HepG2 (cell line): ENCODE data around the gene KLHDC8B. TPM values are rescaled to one million over a fixed set of nuclear protein-coding genes. Genes with fewer than 3 reads are reported as not detected.

ENCODE experiments used
- DMTF1 ChIP-seq: sonication (generic); formaldehyde crosslinking; IDR thresholded peaks from 2 replicates; pipeline ENCODE4 v1.4.0; 2020; ENCODE audit warnings: mild to moderate bottlenecking, missing genetic modification reagents
- HNF4A ChIP-seq: sonication (generic); formaldehyde crosslinking; IDR thresholded peaks from 2 replicates; pipeline ENCODE4 v1.4.0; 2020; ENCODE audit warnings: missing genetic modification reagents
- HOXA5 ChIP-seq: sonication (generic); formaldehyde crosslinking; IDR thresholded peaks from 2 replicates; pipeline ENCODE4 v1.4.0; 2020; ENCODE audit warnings: missing genetic modification reagents
- KLF13 ChIP-seq: sonication (generic); formaldehyde crosslinking; IDR thresholded peaks from 2 replicates; pipeline ENCODE4 v1.4.0; 2020; ENCODE audit warnings: mild to moderate bottlenecking, missing genetic modification reagents
- POGZ ChIP-seq: sonication (generic); formaldehyde crosslinking; IDR thresholded peaks from 2 replicates; pipeline ENCODE4 v1.4.0; 2020; ENCODE audit warnings: mild to moderate bottlenecking, missing genetic modification reagents
- THRA ChIP-seq: sonication (generic); formaldehyde crosslinking; IDR thresholded peaks from 2 replicates; pipeline ENCODE4 v1.4.0; 2020; ENCODE audit warnings: missing genetic modification reagents, borderline replicate concordance
- ZMAT5 ChIP-seq: sonication (generic); formaldehyde crosslinking; IDR thresholded peaks from 2 replicates; pipeline ENCODE4 v1.5.0; 2020; ENCODE audit warnings: mild to moderate bottlenecking, low read depth, missing genetic modification reagents, borderline replicate concordance
- ZNF275 ChIP-seq: sonication (generic); formaldehyde crosslinking; IDR thresholded peaks from 2 replicates; pipeline ENCODE4 v1.8.0; 2022; ENCODE audit warnings: missing genetic modification reagents, mild to moderate bottlenecking, inconsistent platforms, borderline replicate concordance
- ZNF513 ChIP-seq: sonication (generic); formaldehyde crosslinking; conservative IDR thresholded peaks from 2 replicates; pipeline ENCODE4 v1.5.0; 2020; ENCODE audit warnings: missing genetic modification reagents
- polyA plus RNA-seq, 8 experiments: library from polyadenylated mRNA; depleted of rRNA in 3 of 8; stranded (reverse) in 7 of 8; unstranded in 1 of 8; fragments of >200 nt; fragmentation: Illumina TruSeq in 4 of 8; extraction: Trizol in 4 of 8; gene quantifications; 2 replicates each; pipeline versions ENCODE4 v1.2.1 to v1.2.3, GENCODE V29; 2011 to 2016; ENCODE audit warnings: low read depth in 4 of 8, missing spikeins in 1 of 8, mixed read lengths in 1 of 8; ENCODE audit not compliant: insufficient read depth in 1 of 8
- total RNA-seq, 5 experiments: library from RNA; depleted of rRNA; stranded (reverse); fragments of >200 nt; fragmentation: Illumina TruSeq; extraction: Trizol; gene quantifications; 2 replicates each; pipeline ENCODE4 v1.2.3, GENCODE V29; 2016; ENCODE audit warnings: low read depth in 1 of 5
- TF ChIP-seq, protein P1 (sequence below): sonication (generic); formaldehyde crosslinking; IDR thresholded peaks from 2 replicates; pipeline ENCODE4 v1.5.1; 2020; ENCODE audit warnings: missing genetic modification reagents, mild to moderate bottlenecking, borderline replicate concordance
- TF ChIP-seq, protein P2 (sequence below): IDR thresholded peaks from 2 replicates; pipeline ENCODE4 v1.6.1; 2012; ENCODE audit warnings: low read length, improper control_type of control experiment

KLHDC8B gene
- total and polyA plus RNA-seq, 2 of the 13 experiments (the other 11 are each of a cell fraction or from before 2014, with no cell fraction given), result 17.2 to 17.8 TPM

DNA sequence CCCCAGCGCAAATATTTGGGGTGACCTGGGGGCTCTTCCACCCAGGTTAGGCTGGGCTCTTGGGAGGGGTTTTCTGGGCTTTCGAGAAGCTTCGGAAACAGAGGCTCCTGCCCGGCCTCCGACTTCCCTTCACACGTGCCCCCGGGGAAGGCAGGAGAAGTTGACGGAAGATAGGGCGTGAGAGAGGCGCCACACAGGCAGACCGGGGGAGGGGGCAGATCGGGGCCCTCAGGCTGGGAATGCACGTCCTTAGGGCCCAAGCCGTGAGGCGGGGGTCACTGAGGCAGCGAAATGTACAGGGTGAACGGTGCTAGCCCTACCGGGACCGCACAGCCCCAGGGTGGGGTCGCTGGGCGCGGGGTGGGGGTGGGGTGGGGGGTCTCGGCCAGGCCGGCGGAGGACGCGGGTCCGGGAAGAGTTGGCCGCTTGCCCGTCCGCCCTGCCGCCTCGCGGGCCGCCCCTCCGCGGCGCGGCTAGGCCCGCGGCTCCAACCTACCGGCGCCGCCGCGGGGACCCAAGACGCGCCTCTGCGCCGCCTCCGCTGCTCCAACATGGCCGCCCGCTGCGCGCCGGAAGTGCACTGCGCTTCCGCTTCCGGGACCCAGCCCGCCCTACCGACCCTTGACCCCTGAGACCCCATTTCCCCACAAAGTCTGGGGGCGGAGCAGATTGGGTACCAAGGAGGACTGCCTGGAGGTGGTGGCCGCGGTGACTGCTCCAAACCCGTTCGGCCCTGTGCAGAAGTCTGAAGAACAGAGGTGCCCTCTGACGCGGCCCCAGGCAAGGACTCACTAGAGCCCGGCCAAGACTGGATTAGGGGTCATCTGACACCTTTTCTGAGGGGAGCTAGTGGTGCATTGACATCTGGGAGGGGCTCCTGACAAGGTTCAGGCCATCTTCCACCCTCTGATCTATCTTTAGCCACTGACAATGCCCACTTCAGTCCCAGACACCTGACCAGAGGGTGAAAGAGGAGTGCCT, 5.3 kb upstream of the KLHDC8B start, which contains the start of gene CCDC71 (continued):
- TF ChIP-seq ZMAT5 (no peak), HOXA5 (no peak), POGZ (CRISPR knock-in tag) (peak; percentile 66; the same call in 1 of the 2 replicates), HNF4A (CRISPR knock-in tag) (peak; percentile 72; the same call in 1 of the 2 replicates), ZNF513 (CRISPR knock-in tag) (no peak), THRA (peak; percentile 35; the same call in 1 of the 2 replicates), ZNF275 (CRISPR knock-in tag) (no peak), KLF13 (CRISPR knock-in tag) (no peak; the same call in 1 of the 2 replicates), DMTF1 (CRISPR knock-in tag) (no peak)
- TF ChIP-seq, protein P1, sequence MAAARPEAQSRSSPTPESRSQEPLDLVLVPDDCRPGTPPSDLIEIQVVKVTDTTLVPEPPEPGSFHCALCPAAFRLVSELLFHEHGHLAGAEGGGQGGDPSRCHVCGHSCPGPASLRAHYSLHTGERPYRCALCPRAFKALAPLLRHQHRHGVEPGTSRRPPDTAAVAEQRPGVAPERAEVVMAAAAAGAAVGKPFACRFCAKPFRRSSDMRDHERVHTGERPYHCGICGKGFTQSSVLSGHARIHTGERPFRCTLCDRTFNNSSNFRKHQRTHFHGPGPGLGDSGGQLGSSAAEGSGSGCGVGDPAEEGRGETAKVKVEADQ, result no peak; the same call in 1 of the 2 replicates
- TF ChIP-seq, protein P2, sequence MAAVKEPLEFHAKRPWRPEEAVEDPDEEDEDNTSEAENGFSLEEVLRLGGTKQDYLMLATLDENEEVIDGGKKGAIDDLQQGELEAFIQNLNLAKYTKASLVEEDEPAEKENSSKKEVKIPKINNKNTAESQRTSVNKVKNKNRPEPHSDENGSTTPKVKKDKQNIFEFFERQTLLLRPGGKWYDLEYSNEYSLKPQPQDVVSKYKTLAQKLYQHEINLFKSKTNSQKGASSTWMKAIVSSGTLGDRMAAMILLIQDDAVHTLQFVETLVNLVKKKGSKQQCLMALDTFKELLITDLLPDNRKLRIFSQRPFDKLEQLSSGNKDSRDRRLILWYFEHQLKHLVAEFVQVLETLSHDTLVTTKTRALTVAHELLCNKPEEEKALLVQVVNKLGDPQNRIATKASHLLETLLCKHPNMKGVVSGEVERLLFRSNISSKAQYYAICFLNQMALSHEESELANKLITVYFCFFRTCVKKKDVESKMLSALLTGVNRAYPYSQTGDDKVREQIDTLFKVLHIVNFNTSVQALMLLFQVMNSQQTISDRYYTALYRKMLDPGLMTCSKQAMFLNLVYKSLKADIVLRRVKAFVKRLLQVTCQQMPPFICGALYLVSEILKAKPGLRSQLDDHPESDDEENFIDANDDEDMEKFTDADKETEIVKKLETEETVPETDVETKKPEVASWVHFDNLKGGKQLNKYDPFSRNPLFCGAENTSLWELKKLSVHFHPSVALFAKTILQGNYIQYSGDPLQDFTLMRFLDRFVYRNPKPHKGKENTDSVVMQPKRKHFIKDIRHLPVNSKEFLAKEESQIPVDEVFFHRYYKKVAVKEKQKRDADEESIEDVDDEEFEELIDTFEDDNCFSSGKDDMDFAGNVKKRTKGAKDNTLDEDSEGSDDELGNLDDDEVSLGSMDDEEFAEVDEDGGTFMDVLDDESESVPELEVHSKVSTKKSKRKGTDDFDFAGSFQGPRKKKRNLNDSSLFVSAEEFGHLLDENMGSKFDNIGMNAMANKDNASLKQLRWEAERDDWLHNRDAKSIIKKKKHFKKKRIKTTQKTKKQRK, result no peak
